Stimulated activated CD4-positive, alpha-beta T cell treated with anti-CD3 and anti-CD28 coated beads, Interleukin-1b, Interleukin-23, amount 100 ng/mL, for 4 hours (primary cell): ENCODE results near the gene MEN1.
A peak's percentile ranks its signal among the peaks of the same experiment; 100 is the strongest.
"Not testable (repeated sequence)": the region's sequence is repeated elsewhere in the genome, so short reads cannot be mapped to it uniquely, and the experiment has no call there.

ENCODE experiments used
- DNase-seq, 2 donors: peaks; one replicate each; pipeline ENCODE4 v3.0.0-alpha.2; 2020; ENCODE audit warnings: low read depth in 2 of 2

Gene MEN1

GRCh38 chr11:64845776-64846129 is 35.4 kb upstream of the MEN1 start:
- not testable (repeated sequence) for DNase-seq

- no peak for DNase-seq
These were observed 34.9 kb upstream of the MEN1 start for GRCh38 chr11:64845129-64845775.

- peak in 1 of 2 donors; percentile 62 for DNase-seq
These were observed 34.2 kb upstream of the MEN1 start, which contains the start of gene CDC42BPG for GRCh38 chr11:64844330-64845128. Gene CDC42BPG (minus strand): TSS chr11:64844653. CDS start chr11:64844569, 84 bp downstream.

GRCh38 chr11:64843686-64844329 is 33.5 kb upstream of the MEN1 start:
- DNase-seq: no peak

GRCh38 chr11:64842851-64843685 is 32.7 kb upstream of the MEN1 start:
- DNase-seq: no peak

- DNase-seq: no peak
These were observed 32.0 kb upstream of the MEN1 start for GRCh38 chr11:64842366-64842759.

GRCh38 chr11:64841592-64842365 is 31.4 kb upstream of the MEN1 start:
- no peak for DNase-seq

GRCh38 chr11:64839887-64840782 is 29.8 kb upstream of the MEN1 start:
- no peak for DNase-seq

- DNase-seq: no peak
These were observed 29.0 kb upstream of the MEN1 start for GRCh38 chr11:64839335-64839734.

GRCh38 chr11:64838600-64839334 is 28.4 kb upstream of the MEN1 start:
- no peak for DNase-seq

- DNase-seq: no peak
These were observed 27.6 kb upstream of the MEN1 start for GRCh38 chr11:64837887-64838351.

- no peak for DNase-seq
These were observed 26.2 kb upstream of the MEN1 start for GRCh38 chr11:64836448-64837072.

- no peak for DNase-seq
These were observed 25.5 kb upstream of the MEN1 start for GRCh38 chr11:64835616-64836447.

- no peak for DNase-seq
These were observed 24.6 kb upstream of the MEN1 start for GRCh38 chr11:64834723-64835615.

GRCh38 chr11:64834031-64834722 is 23.8 kb upstream of the MEN1 start:
- DNase-seq: no peak

- DNase-seq: no peak
These were observed 23.2 kb upstream of the MEN1 start for GRCh38 chr11:64833509-64833908.
